SU-DHL-6 (cell line): Measurements from ENCODE around the gene IRF8.
A peak's percentile ranks its signal among the peaks of the same experiment; 100 is the strongest.

Source experiments
- H2AFZ ChIP-seq: fragments of 200-600 bp; sonication (generic); 2 replicates; pipeline ENCODE4 v1.6.1; 2014; ENCODE audit warnings: low read depth, mild to moderate bottlenecking, moderate library complexity, mixed read lengths, antibody characterized with exemption, low read length; ENCODE audit not compliant: severe bottlenecking
- H3F3A ChIP-seq: fragments of 200-600 bp; shearing (Covaris generic); 2 replicates; pipeline ENCODE4 v1.6.0; 2016; ENCODE audit warnings: antibody characterized with exemption, mild to moderate bottlenecking; ENCODE audit not compliant: insufficient read depth
- H3K27ac ChIP-seq: fragments of 200-600 bp; sonication (generic); 2 replicates; pipeline ENCODE4 v1.5.1; 2016; ENCODE audit warnings: low read depth, mild to moderate bottlenecking, low read length, moderate library complexity, mixed read lengths
- H3K27me3 ChIP-seq: fragments of 200-600 bp; sonication (generic), shearing (Covaris generic); 2 replicates; pipeline ENCODE4 v1.6.0; 2014; ENCODE audit warnings: mild to moderate bottlenecking, low read length
- H3K36me3 ChIP-seq: fragments of 200-600 bp; sonication (generic); 2 replicates; pipeline ENCODE4 v1.6.1; 2014; ENCODE audit warnings: mild to moderate bottlenecking, low read length, mixed read lengths
- H3K4me2 ChIP-seq: fragments of 300-600, 200-600 bp; shearing (Covaris generic), sonication (generic); 2 replicates; pipeline ENCODE4 v1.6.0; 2014; ENCODE audit warnings: low read length, low read depth, mild to moderate bottlenecking; ENCODE audit not compliant: poor library complexity, severe bottlenecking
- H3K4me3 ChIP-seq: fragments of 200-600 bp; sonication (generic); 2 replicates; pipeline ENCODE4 v1.5.1; 2014; ENCODE audit warnings: antibody characterized with exemption, low read length, mild to moderate bottlenecking, mixed read lengths; ENCODE audit not compliant: insufficient read depth, poor library complexity, severe bottlenecking
- H3K79me2 ChIP-seq: fragments of 200-600 bp; sonication (generic); 2 replicates; pipeline ENCODE4 v1.6.1; 2014; ENCODE audit warnings: mild to moderate bottlenecking, low read length, moderate library complexity; ENCODE audit not compliant: insufficient read depth
- H3K9ac ChIP-seq: fragments of 200-600 bp; sonication (generic); 2 replicates; pipeline ENCODE4 v1.7.0; 2014; ENCODE audit warnings: mild to moderate bottlenecking, low read length
- H3K9me2 ChIP-seq: fragments of 200-600 bp; sonication (generic); replicated peaks from 2 replicates; pipeline ENCODE4 v1.6.1; 2014; ENCODE audit warnings: low read length; ENCODE audit not compliant: insufficient read depth
- H3K9me3 ChIP-seq: fragments of 200-600 bp; sonication (generic); 2 replicates; pipeline ENCODE4 v1.6.1; 2014; ENCODE audit warnings: low read length, mixed read lengths; ENCODE audit not compliant: insufficient read depth
- H4K20me1 ChIP-seq: fragments of 200-600 bp; sonication (generic); 2 replicates; pipeline ENCODE4 v1.6.1; 2014; ENCODE audit warnings: low read depth, mild to moderate bottlenecking, antibody characterized with exemption, low read length, moderate library complexity, mixed read lengths
- CTCF ChIP-seq: fragments of 200-600 bp; sonication (generic); IDR thresholded peaks from one replicate; pipeline ENCODE4 v1.5.1; 2017; ENCODE audit warnings: antibody characterized with exemption, mild to moderate bottlenecking, low read length, moderate library complexity; ENCODE audit not compliant: insufficient read depth, poor library complexity, severe bottlenecking
- EZH2phosphoT487 ChIP-seq: fragments of 200-600 bp; sonication (generic), shearing (Covaris generic); conservative IDR thresholded peaks from 2 replicates; pipeline ENCODE4 v1.6.1; 2018; ENCODE audit warnings: mild to moderate bottlenecking, antibody characterized with exemption, low read length, moderate library complexity, mixed read lengths

Gene IRF8

DNA sequence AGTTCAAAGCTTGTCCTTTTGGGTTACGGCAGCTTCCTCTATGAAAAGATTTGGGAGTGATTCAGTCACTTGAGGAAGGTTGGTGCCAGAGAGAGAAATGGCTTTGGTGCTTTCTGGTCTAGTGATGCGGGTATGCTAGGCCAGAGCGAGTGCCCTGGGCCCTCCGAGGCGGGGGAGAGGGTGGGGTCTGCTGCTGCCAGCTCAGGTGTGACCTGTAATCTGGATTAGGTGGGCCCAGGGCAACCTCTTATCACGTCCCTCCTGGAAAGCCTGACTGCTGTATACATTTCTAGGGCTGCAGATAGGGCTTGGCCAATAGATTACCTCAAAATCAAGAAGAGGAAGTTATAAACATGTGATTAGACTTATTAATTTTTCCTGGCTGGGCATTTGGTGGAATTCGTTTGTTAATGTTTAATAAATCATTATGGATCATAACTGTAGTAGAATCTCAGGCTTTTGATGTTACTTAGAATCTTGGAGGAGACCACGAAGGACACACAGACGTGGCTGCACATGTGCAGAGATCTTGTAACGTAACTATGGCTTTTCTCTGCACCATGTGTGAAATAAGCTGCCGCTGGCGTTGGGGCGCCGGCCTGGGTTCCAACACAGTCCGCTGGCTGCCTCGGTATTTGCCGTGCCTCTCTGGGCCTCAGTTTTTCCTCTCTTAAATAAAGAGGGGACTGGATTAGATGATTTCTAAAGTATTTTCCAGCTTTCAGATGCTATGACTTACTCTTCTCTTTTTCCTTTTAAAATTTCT lies 1.2 kb downstream of the IRF8 start:
- Histone ChIP-seq H3F3A (peaks cover 70% of the 10 kb centered on the region), H3K4me2 (peak overlapping the region; percentile 93), H3K4me3 (peak overlapping the region; percentile 89), H3K36me3 (peaks cover 42% of the 10 kb centered on the region), H4K20me1 (peaks cover 5% of the 10 kb centered on the region; the same call in 1 of the 2 replicates), H3K27me3 (no peaks in the 10 kb centered on the region), H3K9ac (peak overlapping the region; percentile 85), H2AFZ (no peak overlapping the region), H3K79me2 (peaks cover 70% of the 10 kb centered on the region), H3K9me3 (no peaks in the 10 kb centered on the region), H3K9me2 (no peaks in the 10 kb centered on the region), H3K27ac (peak overlapping the region; percentile 98)
- TF ChIP-seq CTCF (no peak), EZH2phosphoT487 (no peak)

DNA sequence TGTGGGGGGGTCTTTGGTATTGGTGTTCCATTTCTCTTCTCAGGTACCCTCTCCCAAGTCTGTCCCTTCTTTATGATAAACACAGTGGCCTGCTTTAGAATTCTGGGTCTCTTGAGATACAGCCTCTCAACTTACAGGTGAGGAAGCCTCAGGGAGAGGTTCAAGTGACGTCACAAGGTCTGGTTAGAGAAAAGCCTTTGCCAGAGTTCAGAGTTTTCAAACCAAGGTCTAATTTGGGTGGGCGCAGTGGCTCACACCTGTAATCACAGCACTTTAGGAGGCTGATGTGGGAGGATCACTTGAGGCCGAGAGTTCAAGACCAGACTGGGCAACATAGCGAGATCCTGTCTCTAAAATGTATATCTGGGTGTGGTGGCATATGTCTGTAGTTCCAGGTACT lies 2.1 kb downstream of the IRF8 start:
- H2AFZ ChIP-seq: no peak overlapping the region

GRCh38 chr16:85901773-85902365 lies 2.9 kb downstream of the IRF8 start:
- Histone ChIP-seq H2AFZ (no peak overlapping the region), H3K4me3 (peak overlapping the region; percentile 89), H3K9me3 (no peaks in the 10 kb centered on the region), H3K36me3 (peaks cover 51% of the 10 kb centered on the region), H3K27ac (peak overlapping the region; percentile 98), H3K79me2 (peaks cover 87% of the 10 kb centered on the region), H3K9ac (peak overlapping the region; percentile 85), H3F3A (peaks cover 87% of the 10 kb centered on the region), H3K9me2 (no peaks in the 10 kb centered on the region), H3K27me3 (no peaks in the 10 kb centered on the region), H4K20me1 (peaks cover 5% of the 10 kb centered on the region; the same call in 1 of the 2 replicates), H3K4me2 (peak overlapping the region; percentile 93)
- no peak for TF ChIP-seq EZH2phosphoT487
- no peak for TF ChIP-seq CTCF

More for the DNA sequence above, 2.1 kb downstream of the IRF8 start:
- H3K9me3 ChIP-seq: no peaks in the 10 kb centered on the region
- peaks cover 79% of the 10 kb centered on the region for H3K79me2 ChIP-seq
- peaks cover 51% of the 10 kb centered on the region for H3K36me3 ChIP-seq
- no peak for TF ChIP-seq EZH2phosphoT487
- H3K9me2 ChIP-seq: no peaks in the 10 kb centered on the region
- H3K4me3 ChIP-seq: peak overlapping the region; percentile 89
- no peaks in the 10 kb centered on the region for H3K27me3 ChIP-seq
- H3K27ac ChIP-seq: peak overlapping the region; percentile 98
- peaks cover 5% of the 10 kb centered on the region; the same call in 1 of the 2 replicates for H4K20me1 ChIP-seq
- H3K9ac ChIP-seq: peak overlapping the region; percentile 85
- H3F3A ChIP-seq: peaks cover 79% of the 10 kb centered on the region
- H3K4me2 ChIP-seq: peak overlapping the region; percentile 93
